Naive thymus-derived CD8-positive, alpha-beta T cell (primary cell): ENCODE data around the gene BNC2. TPM values are rescaled to one million over a fixed set of nuclear protein-coding genes. Genes with fewer than 3 reads are reported as not detected.

Experiments
- ATAC-seq, 2 donors: fragments of 150-1000 bp; cut with Tn5 transposase in 1 of 2; sonication (Bioruptor Pico), chemical (Tn5 transposase) in 1 of 2; 1 replicate in 1 of 2; 2 replicates in 1 of 2; pipeline ENCODE4 v1.10.0; 2021; ENCODE audit warnings: mild to moderate bottlenecking in 2 of 2, moderate library complexity in 2 of 2
- POLR2A ChIA-PET: fragments of 350-600 bp; sonication (Branson Sonifier 250); formaldehyde crosslinking; loops from one replicate; lab custom pipeline; 2021; ENCODE audit warnings: antibody characterized with exemption; lab: Charles Lee
- DNase-seq, 10 donors: peaks; one replicate each; pipeline versions ENCODE4 v3.0.0 to v3.0.0-alpha.2; 2020 to 2022
- H3K27ac Mint-ChIP-seq, 10 donors: one replicate each; pipeline ENCODE4 v1.8.0; 2020 to 2022; ENCODE audit warnings: mild to moderate bottlenecking in 10 of 10, mixed read lengths in 10 of 10, moderate library complexity in 4 of 10, inconsistent platforms in 1 of 10
- H3K27me3 Mint-ChIP-seq, 5 donors: one replicate each; pipeline ENCODE4 v1.8.0; 2021 to 2022; ENCODE audit warnings: mixed read lengths in 5 of 5
- H3K36me3 Mint-ChIP-seq, 3 donors: one replicate each; pipeline ENCODE4 v1.8.0; 2020 to 2022; ENCODE audit warnings: mixed read lengths in 3 of 3, mild to moderate bottlenecking in 2 of 3, inconsistent platforms in 1 of 3
- H3K4me1 Mint-ChIP-seq, 4 donors: one replicate each; pipeline ENCODE4 v1.8.0; 2021 to 2022; ENCODE audit warnings: mixed read lengths in 4 of 4
- H3K4me3 Mint-ChIP-seq, 10 donors: one replicate each; pipeline ENCODE4 v1.8.0; 2020 to 2022; ENCODE audit warnings: mild to moderate bottlenecking in 10 of 10, mixed read lengths in 10 of 10, moderate library complexity in 6 of 10, inconsistent platforms in 1 of 10
- H3K9me3 Mint-ChIP-seq, 9 donors: one replicate each; pipeline ENCODE4 v1.8.0; 2020 to 2022; ENCODE audit warnings: mixed read lengths in 9 of 9, mild to moderate bottlenecking in 3 of 9, inconsistent platforms in 1 of 9, moderate library complexity in 1 of 9
- polyA plus RNA-seq, 3 donors: library from polyadenylated mRNA; unstranded; fragments of 300-500 nt; fragmentation: Illumina TruSeq; gene quantifications; one replicate each; pipeline ENCODE4 v1.2.3, GENCODE V29; 2021
- total RNA-seq, 8 experiments: library from RNA in 2 of 8; stranded (reverse) in 2 of 8; gene quantifications; one replicate each; pipeline ENCODE4 v1.2.3 and lab custom pipeline; 2021 to 2026

BNC2 gene
- total and polyA plus RNA-seq, 5 experiments from 2014 or later = not detected

GRCh38 chr9:16712787-16713186, 157.7 kb downstream of the BNC2 start:
- H3K9me3 Mint-ChIP-seq = peaks cover 0 to 4% (median 0%) of the 10 kb centered on the region in 9 donors
- no peak for ATAC-seq
- H3K27me3 Mint-ChIP-seq = peaks cover 0 to 12% (median 3%) of the 10 kb centered on the region in 5 donors
- DNase-seq = no peak
- no peak overlapping the region for H3K27ac Mint-ChIP-seq
- H3K4me1 Mint-ChIP-seq = peaks cover 0 to 4% (median 0%) of the 10 kb centered on the region in 4 donors
- no peak overlapping the region for H3K4me3 Mint-ChIP-seq
- POLR2A ChIA-PET = no interaction called here
- H3K36me3 Mint-ChIP-seq = no peaks in the 10 kb centered on the region

GRCh38 chr9:16710888-16711287, 159.6 kb downstream of the BNC2 start:
- ATAC-seq (no peak), DNase-seq (no peak)
- Mint-ChIP-seq H3K27ac (no peak overlapping the region), H3K27me3 (peaks cover 0 to 12% (median 3%) of the 10 kb centered on the region in 5 donors), H3K36me3 (no peaks in the 10 kb centered on the region), H3K4me1 (peaks cover 0 to 4% (median 0%) of the 10 kb centered on the region in 4 donors), H3K4me3 (no peak overlapping the region), H3K9me3 (peaks cover 0 to 4% (median 0%) of the 10 kb centered on the region in 9 donors)
- POLR2A ChIA-PET = no interaction called here

GRCh38 chr9:16709924-16710323, 160.5 kb downstream of the BNC2 start:
- Mint-ChIP-seq H3K4me3 (no peak overlapping the region), H3K27me3 (peaks cover 0 to 12% (median 3%) of the 10 kb centered on the region in 5 donors), H3K27ac (no peak overlapping the region), H3K9me3 (peaks cover 0 to 4% (median 0%) of the 10 kb centered on the region in 9 donors), H3K4me1 (peaks cover 0 to 4% (median 0%) of the 10 kb centered on the region in 4 donors), H3K36me3 (no peaks in the 10 kb centered on the region)
- ATAC-seq (no peak), DNase-seq (no peak)
- POLR2A ChIA-PET = no interaction called here

GRCh38 chr9:16708656-16709435, 161.6 kb downstream of the BNC2 start:
- POLR2A ChIA-PET = no interaction called here
- no peak overlapping the region for H3K4me3 Mint-ChIP-seq
- no peak for DNase-seq

GRCh38 chr9:16705111-16705604, 165.3 kb downstream of the BNC2 start:
- ATAC-seq (no peak), DNase-seq (no peak)
- H3K9me3 Mint-ChIP-seq = peaks cover 0 to 3% (median 0%) of the 10 kb centered on the region in 9 donors
- no peak overlapping the region for H3K4me3 Mint-ChIP-seq
- H3K27ac Mint-ChIP-seq = no peak overlapping the region
- H3K36me3 Mint-ChIP-seq = no peaks in the 10 kb centered on the region
- POLR2A ChIA-PET = no interaction called here
- H3K4me1 Mint-ChIP-seq = peaks cover 0 to 4% (median 0%) of the 10 kb centered on the region in 4 donors
- H3K27me3 Mint-ChIP-seq = peaks cover 0 to 12% (median 3%) of the 10 kb centered on the region in 5 donors

More at GRCh38 chr9:16708656-16709435, 161.6 kb downstream of the BNC2 start:
- peaks cover 0 to 4% (median 0%) of the 10 kb centered on the region in 4 donors for H3K4me1 Mint-ChIP-seq
- no peaks in the 10 kb centered on the region for H3K36me3 Mint-ChIP-seq
- no peak for ATAC-seq
- peaks cover 0 to 4% (median 0%) of the 10 kb centered on the region in 9 donors for H3K9me3 Mint-ChIP-seq
- H3K27ac Mint-ChIP-seq = no peak overlapping the region
- H3K27me3 Mint-ChIP-seq = peaks cover 0 to 12% (median 3%) of the 10 kb centered on the region in 5 donors

- Mint-ChIP-seq H3K27ac (no peak overlapping the region), H3K27me3 (peaks cover 0 to 12% (median 3%) of the 10 kb centered on the region in 5 donors), H3K4me1 (peaks cover 0 to 4% (median 0%) of the 10 kb centered on the region in 4 donors), H3K9me3 (peaks cover 0 to 3% (median 0%) of the 10 kb centered on the region in 9 donors), H3K36me3 (no peaks in the 10 kb centered on the region), H3K4me3 (no peak overlapping the region)
- DNase-seq = no peak
- ATAC-seq = no peak
- POLR2A ChIA-PET = no interaction called here
Measured at GRCh38 chr9:16704116-16705110, 166.1 kb downstream of the BNC2 start.

- H3K27ac Mint-ChIP-seq = no peak overlapping the region
- no peaks in the 10 kb centered on the region for H3K4me1 Mint-ChIP-seq
- H3K9me3 Mint-ChIP-seq = peaks cover 0 to 3% (median 0%) of the 10 kb centered on the region in 9 donors
- peaks cover 0 to 5% (median 1%) of the 10 kb centered on the region in 5 donors for H3K27me3 Mint-ChIP-seq
- DNase-seq (no peak), ATAC-seq (no peak)
- POLR2A ChIA-PET = no interaction called here
- H3K4me3 Mint-ChIP-seq = no peak overlapping the region
- no peaks in the 10 kb centered on the region for H3K36me3 Mint-ChIP-seq
Measured at GRCh38 chr9:16701347-16701746, 169.1 kb downstream of the BNC2 start.

GRCh38 chr9:16693616-16694015, 176.9 kb downstream of the BNC2 start:
- POLR2A ChIA-PET = no interaction called here
- Mint-ChIP-seq H3K27ac (no peak overlapping the region), H3K4me1 (no peaks in the 10 kb centered on the region), H3K9me3 (peaks cover 0 to 7% (median 0%) of the 10 kb centered on the region in 9 donors), H3K4me3 (no peak overlapping the region), H3K27me3 (peaks cover 0 to 23% (median 3%) of the 10 kb centered on the region in 5 donors), H3K36me3 (no peaks in the 10 kb centered on the region)
- DNase-seq (no peak), ATAC-seq (no peak)

- Mint-ChIP-seq H3K4me1 (no peaks in the 10 kb centered on the region), H3K27ac (no peak overlapping the region), H3K9me3 (peaks cover 0 to 7% (median 0%) of the 10 kb centered on the region in 9 donors), H3K27me3 (peaks cover 0 to 32% (median 3%) of the 10 kb centered on the region in 5 donors), H3K36me3 (no peaks in the 10 kb centered on the region), H3K4me3 (peak overlapping the region in 1 of 10 donors; percentile 43)
- POLR2A ChIA-PET = no interaction called here
- ATAC-seq (no peak), DNase-seq (no peak)
Measured at GRCh38 chr9:16690628-16691027, 179.8 kb downstream of the BNC2 start.

GRCh38 chr9:16690205-16690604, 180.3 kb downstream of the BNC2 start:
- H3K36me3 Mint-ChIP-seq = no peaks in the 10 kb centered on the region

GRCh38 chr9:16689351-16689938, 181.0 kb downstream of the BNC2 start:
- POLR2A ChIA-PET = no interaction called here
- no peak overlapping the region for H3K4me3 Mint-ChIP-seq
- DNase-seq = no peak
- H3K27me3 Mint-ChIP-seq = peaks cover 0 to 36% (median 3%) of the 10 kb centered on the region in 5 donors
- H3K9me3 Mint-ChIP-seq = peaks cover 0 to 7% (median 0%) of the 10 kb centered on the region in 9 donors
- H3K36me3 Mint-ChIP-seq = no peaks in the 10 kb centered on the region
- ATAC-seq = no peak
- H3K27ac Mint-ChIP-seq = no peak overlapping the region
- no peaks in the 10 kb centered on the region for H3K4me1 Mint-ChIP-seq

More at GRCh38 chr9:16690205-16690604, 180.3 kb downstream of the BNC2 start:
- DNase-seq = no peak
- Mint-ChIP-seq H3K9me3 (peaks cover 0 to 7% (median 0%) of the 10 kb centered on the region in 9 donors), H3K27me3 (peaks cover 0 to 35% (median 3%) of the 10 kb centered on the region in 5 donors), H3K4me3 (no peak overlapping the region), H3K27ac (no peak overlapping the region), H3K4me1 (no peaks in the 10 kb centered on the region)
- no peak for ATAC-seq
- POLR2A ChIA-PET = no interaction called here

GRCh38 chr9:16688814-16689213, 181.7 kb downstream of the BNC2 start:
- DNase-seq = no peak
- H3K4me1 Mint-ChIP-seq = no peaks in the 10 kb centered on the region
- POLR2A ChIA-PET = no interaction called here

More at GRCh38 chr9:16688814-16689213, 181.7 kb downstream of the BNC2 start:
- Mint-ChIP-seq H3K36me3 (no peaks in the 10 kb centered on the region), H3K4me3 (no peak overlapping the region), H3K9me3 (peaks cover 0 to 7% (median 0%) of the 10 kb centered on the region in 9 donors), H3K27me3 (peaks cover 0 to 33% (median 3%) of the 10 kb centered on the region in 5 donors), H3K27ac (no peak overlapping the region)
- no peak for ATAC-seq
